HL-60 (cell line): ENCODE data around the gene RNF169.

Experiments
- CTCF ChIP-seq: IDR thresholded peaks from one replicate; pipeline ENCODE4 v1.5.1; 2011; ENCODE audit warnings: low read length, control low read depth, inconsistent platforms; ENCODE audit not compliant: insufficient read depth
- GABPA ChIP-seq: IDR thresholded peaks from 2 replicates; pipeline ENCODE4 v1.6.1; 2012; ENCODE audit warnings: low read depth
- POLR2AphosphoS5 ChIP-seq: IDR thresholded peaks from 2 replicates; pipeline ENCODE4 v1.6.1; 2012; ENCODE audit warnings: low read depth
- SPI1 ChIP-seq: IDR thresholded peaks from 2 replicates; pipeline ENCODE4 v1.6.1; 2012; ENCODE audit warnings: low read depth, mild to moderate bottlenecking, borderline replicate concordance
- TF ChIP-seq, protein P1 (sequence below): IDR thresholded peaks from 2 replicates; pipeline ENCODE4 v1.6.1; 2012; ENCODE audit warnings: low read depth; ENCODE audit not compliant: insufficient replicate concordance

DNA sequence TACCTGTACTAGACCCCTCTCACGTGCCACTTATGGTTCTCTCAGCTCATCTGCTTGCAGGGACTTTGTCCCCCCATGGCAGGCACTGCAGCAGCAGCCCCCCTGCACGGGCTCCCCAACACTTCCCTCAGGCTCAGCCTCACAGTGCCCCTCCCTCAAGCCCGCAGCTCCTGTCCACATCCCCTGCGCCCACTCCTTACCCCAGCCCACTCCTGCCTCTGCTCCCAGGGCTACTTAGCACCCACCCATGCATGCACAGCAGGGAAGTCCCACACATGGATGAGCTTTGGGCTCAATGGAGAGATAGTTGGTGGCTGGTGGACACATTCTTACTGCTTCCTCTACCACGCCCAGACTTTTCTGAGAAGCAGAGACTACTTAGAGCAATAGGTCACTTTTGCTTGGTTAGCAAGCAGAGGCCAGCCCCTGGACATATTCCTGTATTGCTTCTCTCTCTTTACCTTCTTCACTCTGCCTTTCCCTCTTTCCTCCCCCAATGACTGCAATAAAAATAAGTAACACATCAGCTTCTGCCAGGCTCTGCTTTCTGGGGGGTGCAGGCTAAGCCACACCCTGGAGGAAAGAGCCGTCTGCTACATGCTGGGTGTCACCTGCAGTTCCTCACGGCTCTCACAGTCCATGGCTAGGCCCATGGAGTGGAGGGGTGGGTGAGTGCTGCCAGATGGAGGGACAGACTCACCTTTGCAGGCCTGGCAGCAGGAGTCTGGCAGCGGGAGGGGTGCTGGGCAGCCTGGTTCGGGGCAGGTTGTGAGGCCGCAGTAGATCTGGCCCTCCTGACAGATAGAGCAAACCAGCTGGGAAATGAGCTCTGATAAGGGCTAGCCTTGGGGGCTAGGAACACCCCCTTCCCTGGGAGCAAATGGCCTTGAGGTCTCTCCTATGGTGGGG lies 40.8 kb upstream of the RNF169 start:
- TF ChIP-seq SPI1, result no peak
- no peak for TF ChIP-seq CTCF
- no peak for TF ChIP-seq GABPA
- TF ChIP-seq POLR2AphosphoS5, result no peak
- TF ChIP-seq, protein P1, sequence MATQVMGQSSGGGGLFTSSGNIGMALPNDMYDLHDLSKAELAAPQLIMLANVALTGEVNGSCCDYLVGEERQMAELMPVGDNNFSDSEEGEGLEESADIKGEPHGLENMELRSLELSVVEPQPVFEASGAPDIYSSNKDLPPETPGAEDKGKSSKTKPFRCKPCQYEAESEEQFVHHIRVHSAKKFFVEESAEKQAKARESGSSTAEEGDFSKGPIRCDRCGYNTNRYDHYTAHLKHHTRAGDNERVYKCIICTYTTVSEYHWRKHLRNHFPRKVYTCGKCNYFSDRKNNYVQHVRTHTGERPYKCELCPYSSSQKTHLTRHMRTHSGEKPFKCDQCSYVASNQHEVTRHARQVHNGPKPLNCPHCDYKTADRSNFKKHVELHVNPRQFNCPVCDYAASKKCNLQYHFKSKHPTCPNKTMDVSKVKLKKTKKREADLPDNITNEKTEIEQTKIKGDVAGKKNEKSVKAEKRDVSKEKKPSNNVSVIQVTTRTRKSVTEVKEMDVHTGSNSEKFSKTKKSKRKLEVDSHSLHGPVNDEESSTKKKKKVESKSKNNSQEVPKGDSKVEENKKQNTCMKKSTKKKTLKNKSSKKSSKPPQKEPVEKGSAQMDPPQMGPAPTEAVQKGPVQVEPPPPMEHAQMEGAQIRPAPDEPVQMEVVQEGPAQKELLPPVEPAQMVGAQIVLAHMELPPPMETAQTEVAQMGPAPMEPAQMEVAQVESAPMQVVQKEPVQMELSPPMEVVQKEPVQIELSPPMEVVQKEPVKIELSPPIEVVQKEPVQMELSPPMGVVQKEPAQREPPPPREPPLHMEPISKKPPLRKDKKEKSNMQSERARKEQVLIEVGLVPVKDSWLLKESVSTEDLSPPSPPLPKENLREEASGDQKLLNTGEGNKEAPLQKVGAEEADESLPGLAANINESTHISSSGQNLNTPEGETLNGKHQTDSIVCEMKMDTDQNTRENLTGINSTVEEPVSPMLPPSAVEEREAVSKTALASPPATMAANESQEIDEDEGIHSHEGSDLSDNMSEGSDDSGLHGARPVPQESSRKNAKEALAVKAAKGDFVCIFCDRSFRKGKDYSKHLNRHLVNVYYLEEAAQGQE, result no peak
